GM13976 (cell line): Measurements from ENCODE around the gene TEX30.

Source experiments
- DNase-seq: peaks from one replicate; pipeline ENCODE4 v3.0.0; 2012; ENCODE audit warnings: low spot score
- CTCF ChIP-seq: IDR thresholded peaks from 2 replicates; pipeline ENCODE4 v1.5.1; 2012; ENCODE audit warnings: borderline replicate concordance, mild to moderate bottlenecking; ENCODE audit not compliant: insufficient read depth; ENCODE audit errors: extremely low read depth, missing control alignments, control extremely low read depth
- in situ Hi-C: fragments of 300-500 bp; cut with MboI; formaldehyde crosslinking; loops from one replicate; pipeline ENCODE4 v1.12.0; 2022; ENCODE audit warnings: low sequenced_read_pairs, mixed read lengths, inconsistent platforms; ENCODE audit not compliant: unreplicated experiment

Gene TEX30

GRCh38 chr13:102770435-102770834 is 3.2 kb downstream of the TEX30 start:
- in situ Hi-C loops: loop anchor here (10.0 kb wide), 1 partner anchor 176 kb away; the partner anchor contains the start of gene TPP2
- DNase-seq: no peak
- TF ChIP-seq CTCF: no peak

- DNase-seq: no peak
- in situ Hi-C loops: loop anchor here (10.0 kb wide), 1 partner anchor 175 kb away; the partner anchor contains the start of gene TPP2
- no peak for TF ChIP-seq CTCF
Measured at GRCh38 chr13:102769679-102770078, 3.9 kb downstream of the TEX30 start.

- no peak for TF ChIP-seq CTCF
- DNase-seq: no peak
- in situ Hi-C loops: no loop called here
Measured at GRCh38 chr13:102768909-102769308, 4.7 kb downstream of the TEX30 start.

GRCh38 chr13:102763741-102764140 is 9.8 kb downstream of the TEX30 start:
- no peak for DNase-seq
- no peak for TF ChIP-seq CTCF
- in situ Hi-C loops: no loop called here

GRCh38 chr13:102761071-102761470 is 12.5 kb downstream of the TEX30 start:
- TF ChIP-seq CTCF: no peak
- in situ Hi-C loops: no loop called here
- DNase-seq: no peak

- in situ Hi-C loops: no loop called here
- no peak for DNase-seq
Measured at GRCh38 chr13:102758842-102759241, 14.7 kb downstream of the TEX30 start.

More at GRCh38 chr13:102758842-102759241, 14.7 kb downstream of the TEX30 start:
- no peak for TF ChIP-seq CTCF
